ENCODE results near the gene ANO6.

The ANO6 gene

DNA sequence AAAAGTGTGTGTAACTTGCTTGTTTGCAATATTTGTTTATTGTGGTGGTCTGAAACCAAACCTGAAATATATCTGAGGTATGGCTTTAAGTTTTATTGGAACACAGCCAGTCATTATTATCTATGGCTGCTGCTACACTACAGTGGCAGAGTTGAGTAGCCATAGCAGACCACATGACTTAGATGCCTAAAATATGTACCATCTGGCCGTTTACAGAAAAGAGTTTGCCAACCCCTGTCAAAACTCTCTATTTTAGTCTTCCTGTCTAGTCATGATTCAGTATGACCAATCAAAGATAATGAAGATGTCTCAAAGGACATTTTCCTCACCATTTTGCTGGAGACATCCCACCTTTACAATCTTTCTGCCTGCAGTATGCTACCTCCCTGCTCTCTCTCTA, 242.3 kb downstream of the ANO6 start:
- TF ChIP-seq, protein P1, sequence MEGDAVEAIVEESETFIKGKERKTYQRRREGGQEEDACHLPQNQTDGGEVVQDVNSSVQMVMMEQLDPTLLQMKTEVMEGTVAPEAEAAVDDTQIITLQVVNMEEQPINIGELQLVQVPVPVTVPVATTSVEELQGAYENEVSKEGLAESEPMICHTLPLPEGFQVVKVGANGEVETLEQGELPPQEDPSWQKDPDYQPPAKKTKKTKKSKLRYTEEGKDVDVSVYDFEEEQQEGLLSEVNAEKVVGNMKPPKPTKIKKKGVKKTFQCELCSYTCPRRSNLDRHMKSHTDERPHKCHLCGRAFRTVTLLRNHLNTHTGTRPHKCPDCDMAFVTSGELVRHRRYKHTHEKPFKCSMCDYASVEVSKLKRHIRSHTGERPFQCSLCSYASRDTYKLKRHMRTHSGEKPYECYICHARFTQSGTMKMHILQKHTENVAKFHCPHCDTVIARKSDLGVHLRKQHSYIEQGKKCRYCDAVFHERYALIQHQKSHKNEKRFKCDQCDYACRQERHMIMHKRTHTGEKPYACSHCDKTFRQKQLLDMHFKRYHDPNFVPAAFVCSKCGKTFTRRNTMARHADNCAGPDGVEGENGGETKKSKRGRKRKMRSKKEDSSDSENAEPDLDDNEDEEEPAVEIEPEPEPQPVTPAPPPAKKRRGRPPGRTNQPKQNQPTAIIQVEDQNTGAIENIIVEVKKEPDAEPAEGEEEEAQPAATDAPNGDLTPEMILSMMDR (IDR thresholded peaks at IDR 0.05; ENCODE audit: borderline replicate concordance, control extremely low read depth, extremely low read depth, insufficient read depth, missing control alignments), result no peak
- DNase-seq (ENCODE audit: low spot score), result no peak
- in situ Hi-C loops (cut with MboI; ENCODE audit: low sequenced_read_pairs, unreplicated experiment), result no loop called here

- TF ChIP-seq, protein P1 (IDR thresholded peaks at IDR 0.05; ENCODE audit: borderline replicate concordance, control extremely low read depth, extremely low read depth, insufficient read depth, missing control alignments), result no peak
- in situ Hi-C loops (cut with MboI; ENCODE audit: low sequenced_read_pairs, unreplicated experiment), result no loop called here
- no peak for DNase-seq (ENCODE audit: low spot score)
Observed at GRCh38 chr12:45458854-45459807, 243.2 kb downstream of the ANO6 start.

GRCh38 chr12:45462506-45462905, 246.6 kb downstream of the ANO6 start:
- no peak for DNase-seq (ENCODE audit: low spot score)
- in situ Hi-C loops (cut with MboI; ENCODE audit: low sequenced_read_pairs, unreplicated experiment), result no loop called here
- TF ChIP-seq, protein P1 (IDR thresholded peaks at IDR 0.05; ENCODE audit: borderline replicate concordance, control extremely low read depth, extremely low read depth, insufficient read depth, missing control alignments), result no peak

GRCh38 chr12:45464699-45465098, 248.8 kb downstream of the ANO6 start:
- TF ChIP-seq, protein P1 (IDR thresholded peaks at IDR 0.05; ENCODE audit: borderline replicate concordance, control extremely low read depth, extremely low read depth, insufficient read depth, missing control alignments), result no peak
- in situ Hi-C loops (cut with MboI; ENCODE audit: low sequenced_read_pairs, unreplicated experiment), result no loop called here
- no peak for DNase-seq (ENCODE audit: low spot score)

DNA sequence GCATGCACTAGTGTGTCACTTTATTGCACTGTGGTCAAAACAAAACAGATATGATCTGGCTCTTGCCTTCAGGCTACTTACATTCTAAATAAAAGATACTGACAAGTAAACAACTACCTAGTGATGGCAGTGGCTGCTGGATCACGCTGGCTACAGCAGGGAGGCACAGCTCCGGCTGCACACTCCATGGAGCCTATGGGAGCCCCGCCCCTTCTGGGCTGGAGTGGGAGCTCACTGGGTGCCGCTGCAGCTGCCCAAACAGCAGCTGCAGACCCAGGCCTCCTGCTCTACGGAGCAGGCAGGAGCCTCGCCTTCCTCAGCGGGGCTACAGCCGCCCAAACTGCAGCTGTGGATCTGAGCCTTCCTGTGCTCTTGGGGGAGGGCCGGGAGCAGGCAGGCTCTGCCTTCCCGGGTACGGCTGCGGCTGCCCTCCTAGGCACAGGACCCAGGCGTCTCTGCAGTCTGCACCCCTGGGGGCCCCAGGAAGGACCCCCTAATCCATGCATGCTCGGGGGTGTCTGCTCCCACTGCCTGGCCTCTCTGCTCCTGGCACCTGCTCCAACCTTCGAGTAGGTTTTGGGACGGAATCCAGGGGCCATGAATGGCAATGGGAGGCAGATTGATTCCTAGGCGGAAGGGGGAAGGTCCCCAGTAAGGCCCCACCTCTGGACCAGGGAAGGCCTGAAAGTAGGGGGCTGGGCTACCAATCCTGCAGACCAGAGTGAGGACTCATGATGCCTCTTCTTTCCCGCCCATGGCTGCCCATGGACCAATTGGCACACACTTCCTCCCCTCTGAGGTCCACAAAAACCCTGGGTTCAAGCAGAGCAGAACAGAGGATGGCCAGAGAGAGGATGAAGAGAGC, 253.1 kb downstream of the ANO6 start:
- no peak for DNase-seq (ENCODE audit: low spot score)
- TF ChIP-seq, protein P1 (IDR thresholded peaks at IDR 0.05; ENCODE audit: borderline replicate concordance, control extremely low read depth, extremely low read depth, insufficient read depth, missing control alignments), result no peak
- in situ Hi-C loops (cut with MboI; ENCODE audit: low sequenced_read_pairs, unreplicated experiment), result no loop called here

DNA sequence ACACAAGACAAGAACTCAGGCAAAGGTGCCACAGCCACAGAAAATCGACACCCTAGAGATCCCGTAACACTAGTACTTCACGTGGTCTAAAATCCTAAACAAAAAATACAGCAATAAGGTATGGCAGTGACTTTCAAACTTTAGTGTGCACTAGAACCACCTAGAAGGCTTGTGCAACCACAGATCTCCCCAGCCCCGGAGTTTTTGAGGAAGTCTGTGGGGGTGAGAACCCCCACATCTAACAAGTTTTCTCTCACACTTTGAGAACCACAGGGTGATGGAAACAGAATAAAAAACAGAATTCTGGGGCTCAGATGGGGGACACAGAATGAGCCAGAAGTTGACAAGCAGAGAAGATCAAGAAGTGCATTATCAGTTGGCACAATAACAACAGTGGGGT, 254.0 kb downstream of the ANO6 start:
- in situ Hi-C loops (cut with MboI; ENCODE audit: low sequenced_read_pairs, unreplicated experiment), result no loop called here
- DNase-seq (ENCODE audit: low spot score), result no peak
- TF ChIP-seq, protein P1 (IDR thresholded peaks at IDR 0.05; ENCODE audit: borderline replicate concordance, control extremely low read depth, extremely low read depth, insufficient read depth, missing control alignments), result no peak
